Caco-2 (cell line): ENCODE measurements around the gene NKAIN4. TPM values are rescaled to one million over a fixed set of nuclear protein-coding genes. Genes with fewer than 3 reads are reported as not detected.

Experiments used
- BruUV-seq: library from RNA; stranded (reverse); fragments of 400-500 nt; replicated peaks from 2 replicates; lab custom pipeline; 2021; lab: Mats Ljungman, UMichigan
- CTCF ChIA-PET: fragments of 300-600 bp; sonication (Branson Sonifier 250); formaldehyde crosslinking; loops from one replicate; lab custom pipeline; 2022; ENCODE audit warnings: antibody characterized with exemption; lab: Charles Lee
- POLR2A ChIA-PET: fragments of 300-600 bp; sonication (Branson Sonifier 250); formaldehyde crosslinking; loops from one replicate; lab custom pipeline; 2022; ENCODE audit warnings: antibody characterized with exemption; lab: Charles Lee
- DNase-seq, 2 experiments: peaks; one replicate each; pipeline versions ENCODE4 v3.0.0 to v3.0.0-alpha.2; 2020 to 2022
- H3K27me3 ChIP-seq: replicated peaks from 2 replicates; pipeline ENCODE4 v1.6.0; 2011; ENCODE audit warnings: low read length; ENCODE audit not compliant: control insufficient read depth, insufficient read depth
- H3K36me3 ChIP-seq: 2 replicates; pipeline ENCODE4 v1.5.1; 2011; ENCODE audit warnings: low read length; ENCODE audit not compliant: control insufficient read depth, insufficient read depth
- H3K4me1 ChIP-seq: fragments of 250-450 bp; sonication (Bioruptor Pico); 2 replicates; pipeline ENCODE4 v1.5.1; 2020; ENCODE audit warnings: mild to moderate bottlenecking
- H3K4me3 ChIP-seq: 2 replicates; pipeline ENCODE4 v1.5.1; 2011; ENCODE audit warnings: low read depth, mild to moderate bottlenecking, control low read depth, low read length
- H3K9me3 ChIP-seq: fragments of 250-450 bp; sonication (Bioruptor Pico); 2 replicates; pipeline ENCODE4 v1.5.1; 2020; ENCODE audit warnings: mild to moderate bottlenecking, moderate library complexity
- H3K27ac Mint-ChIP-seq: one replicate; pipeline ENCODE4 v1.8.0; 2022; ENCODE audit warnings: mixed read lengths; ENCODE audit not compliant: unreplicated experiment
- H3K27me3 Mint-ChIP-seq: one replicate; pipeline ENCODE4 v1.8.0; 2022; ENCODE audit warnings: mixed read lengths; ENCODE audit not compliant: insufficient read depth, unreplicated experiment
- H3K36me3 Mint-ChIP-seq: one replicate; pipeline ENCODE4 v1.8.0; 2022; ENCODE audit warnings: mild to moderate bottlenecking, mixed read lengths; ENCODE audit not compliant: insufficient read depth, unreplicated experiment
- H3K4me1 Mint-ChIP-seq: one replicate; pipeline ENCODE4 v1.8.0; 2022; ENCODE audit warnings: low read depth, mixed read lengths; ENCODE audit not compliant: unreplicated experiment
- H3K4me3 Mint-ChIP-seq: one replicate; pipeline ENCODE4 v1.8.0; 2022; ENCODE audit warnings: mild to moderate bottlenecking, moderate library complexity, mixed read lengths; ENCODE audit not compliant: unreplicated experiment
- H3K9me3 Mint-ChIP-seq: one replicate; pipeline ENCODE4 v1.8.0; 2022; ENCODE audit warnings: mixed read lengths; ENCODE audit not compliant: unreplicated experiment
- CTCF ChIP-seq, 2 experiments: fragments of 200-600 bp in 1 of 2; IDR thresholded peaks; 1 replicate in 1 of 2; 2 replicates in 1 of 2; pipeline versions ENCODE4 v1.5.1 to v1.8.0; 2011 to 2022; ENCODE audit warnings: antibody characterized with exemption in 1 of 2, control low read depth in 1 of 2, inconsistent platforms in 1 of 2, low read depth in 1 of 2, low read length in 1 of 2, mild to moderate bottlenecking in 1 of 2, moderate library complexity in 1 of 2; ENCODE audit not compliant: insufficient read depth in 1 of 2, severe bottlenecking in 1 of 2, unreplicated experiment in 1 of 2
- intact Hi-C: fragments of 100-400 bp; cut with micrococcal nuclease; formaldehyde crosslinking; loops from one replicate; pipeline ENCODE4 v1.10.0; 2022; ENCODE audit not compliant: unreplicated experiment
- total RNA-seq: library from RNA; stranded (reverse); gene quantifications from 2 replicates; pipeline ENCODE4 v1.2.3, GENCODE V29; 2022

The NKAIN4 gene
- total RNA-seq, 1 experiment from 2014 or later: 2.7 TPM

- ChIA-PET CTCF (interaction anchor here (1.5 to 4.4 kb wide), 4 partner anchors 11 to 64 kb away, joined by 3 to 30 read pairs (median 4); partner anchors contain the start of gene YTHDF1), POLR2A (no interaction called here)
- Mint-ChIP-seq H3K9me3 (no peaks in the 10 kb centered on the region), H3K36me3 (peaks cover 100% of the 10 kb centered on the region), H3K4me1 (no peaks in the 10 kb centered on the region), H3K27me3 (no peaks in the 10 kb centered on the region), H3K4me3 (no peak overlapping the region), H3K27ac (no peak overlapping the region)
- no peak for TF ChIP-seq CTCF (IDR thresholded peaks at IDR 0.05; ENCODE audit: insufficient read depth in 1 of 2, low read depth in 1 of 2, low read length in 1 of 2, severe bottlenecking in 1 of 2, unreplicated experiment in 1 of 2)
- no peak for DNase-seq
- Histone ChIP-seq H3K9me3 (no peaks in the 10 kb centered on the region), H3K27me3 (no peaks in the 10 kb centered on the region), H3K4me1 (no peaks in the 10 kb centered on the region), H3K36me3 (peaks cover 14% of the 10 kb centered on the region), H3K4me3 (no peak overlapping the region)
- intact Hi-C loops: no loop called here
- BruUV-seq: no TSS peak
These were observed 25.7 kb upstream of the NKAIN4 start for GRCh38 chr20:63279931-63280330.

DNA sequence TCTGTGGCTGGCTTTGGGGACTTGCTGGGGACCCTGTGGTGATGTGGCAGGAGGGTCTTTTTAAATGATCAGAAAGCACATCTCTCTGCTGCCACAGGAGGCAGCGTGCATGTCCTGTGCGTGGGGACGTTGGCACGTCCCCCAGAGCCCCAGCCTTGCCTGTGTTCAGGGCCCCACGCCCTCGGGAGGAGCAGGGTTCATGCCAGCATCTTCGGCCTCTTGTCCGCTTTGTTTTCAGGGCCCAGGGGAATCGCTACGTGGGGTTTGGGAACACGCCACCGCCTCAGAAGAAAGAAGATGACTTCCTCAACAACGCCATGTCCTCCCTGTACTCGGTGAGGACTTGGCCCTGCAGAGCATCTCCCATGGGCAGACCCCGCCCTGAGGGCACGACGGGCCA is 24.4 kb upstream of the NKAIN4 start:
- no peak overlapping the region for H3K27ac Mint-ChIP-seq
- BruUV-seq: no TSS peak
- peaks cover 14% of the 10 kb centered on the region for H3K36me3 ChIP-seq
- H3K9me3 Mint-ChIP-seq: no peaks in the 10 kb centered on the region
- no peak overlapping the region for H3K4me3 ChIP-seq
- intact Hi-C loops: no loop called here
- no peaks in the 10 kb centered on the region for H3K4me1 ChIP-seq
- H3K4me3 Mint-ChIP-seq: no peak overlapping the region
- DNase-seq: no peak
- POLR2A ChIA-PET: no interaction called here
- CTCF ChIA-PET: no interaction called here
- no peak for TF ChIP-seq CTCF (IDR thresholded peaks at IDR 0.05; ENCODE audit: insufficient read depth in 1 of 2, low read depth in 1 of 2, low read length in 1 of 2, severe bottlenecking in 1 of 2, unreplicated experiment in 1 of 2)
- no peaks in the 10 kb centered on the region for H3K27me3 Mint-ChIP-seq
- H3K27me3 ChIP-seq: no peaks in the 10 kb centered on the region
- H3K9me3 ChIP-seq: no peaks in the 10 kb centered on the region
- no peaks in the 10 kb centered on the region for H3K4me1 Mint-ChIP-seq
- peaks cover 91% of the 10 kb centered on the region for H3K36me3 Mint-ChIP-seq

DNA sequence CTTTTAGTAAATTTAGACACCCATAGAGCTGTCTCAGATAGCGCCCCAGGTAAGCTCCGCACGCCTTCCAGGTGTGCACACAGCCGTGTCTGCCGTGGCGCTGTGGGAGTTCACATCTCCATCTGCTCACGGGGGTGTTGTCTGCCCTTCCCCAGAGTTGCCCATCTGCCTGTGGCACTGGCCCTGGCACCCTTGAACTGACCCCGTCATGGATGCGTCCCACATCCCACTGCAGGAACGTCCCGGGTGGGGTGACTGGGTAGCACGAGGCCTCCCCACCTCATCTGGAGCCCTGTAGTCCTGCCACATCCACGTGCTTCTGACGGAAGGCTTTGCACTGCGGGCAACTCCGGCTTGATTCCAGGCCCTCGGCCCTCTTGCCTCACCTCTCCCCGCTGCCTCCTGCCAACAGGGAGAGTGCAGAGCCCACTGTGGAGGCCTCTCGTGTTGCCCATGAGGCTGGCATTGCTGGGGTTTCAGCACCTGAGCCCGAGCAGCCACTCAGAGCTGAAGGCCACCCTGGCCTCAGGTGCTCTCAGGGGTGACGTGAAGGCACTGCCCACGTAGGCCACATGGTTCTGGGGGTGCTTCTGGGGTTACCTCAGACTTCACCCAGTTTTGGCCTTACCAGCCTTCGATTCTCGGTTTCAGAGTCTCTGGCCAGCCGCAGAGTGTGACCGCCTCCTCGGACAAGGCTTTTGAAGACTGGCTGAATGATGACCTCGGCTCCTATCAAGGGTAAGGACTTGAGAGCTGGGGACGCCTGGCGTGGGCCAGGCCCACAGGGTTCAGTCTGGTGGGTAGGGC is 23.4 kb upstream of the NKAIN4 start:
- H3K27me3 ChIP-seq: no peaks in the 10 kb centered on the region

More for the DNA sequence above, 23.4 kb upstream of the NKAIN4 start:
- Histone ChIP-seq H3K36me3 (peaks cover 14% of the 10 kb centered on the region), H3K9me3 (no peaks in the 10 kb centered on the region), H3K4me3 (no peak overlapping the region), H3K4me1 (no peaks in the 10 kb centered on the region)
- no peak for TF ChIP-seq CTCF (IDR thresholded peaks at IDR 0.05; ENCODE audit: insufficient read depth in 1 of 2, low read depth in 1 of 2, low read length in 1 of 2, severe bottlenecking in 1 of 2, unreplicated experiment in 1 of 2)
- Mint-ChIP-seq H3K27me3 (no peaks in the 10 kb centered on the region), H3K4me1 (no peaks in the 10 kb centered on the region), H3K9me3 (no peaks in the 10 kb centered on the region), H3K4me3 (no peak overlapping the region), H3K27ac (no peak overlapping the region), H3K36me3 (peaks cover 87% of the 10 kb centered on the region)
- DNase-seq: no peak
- intact Hi-C loops: no loop called here
- no TSS peak for BruUV-seq
- ChIA-PET CTCF (interaction anchor here (1.1 to 2.0 kb wide), 2 partner anchors 43 to 54 kb away, joined by 4 to 8 read pairs; no protein-coding TSS in a partner anchor), POLR2A (no interaction called here)
